ENCODE data around the gene CCDC116.
"Not testable (repeated sequence)": the region's sequence is repeated elsewhere in the genome, so short reads cannot be mapped to it uniquely, and the experiment has no call there.

CCDC116 gene

DNA sequence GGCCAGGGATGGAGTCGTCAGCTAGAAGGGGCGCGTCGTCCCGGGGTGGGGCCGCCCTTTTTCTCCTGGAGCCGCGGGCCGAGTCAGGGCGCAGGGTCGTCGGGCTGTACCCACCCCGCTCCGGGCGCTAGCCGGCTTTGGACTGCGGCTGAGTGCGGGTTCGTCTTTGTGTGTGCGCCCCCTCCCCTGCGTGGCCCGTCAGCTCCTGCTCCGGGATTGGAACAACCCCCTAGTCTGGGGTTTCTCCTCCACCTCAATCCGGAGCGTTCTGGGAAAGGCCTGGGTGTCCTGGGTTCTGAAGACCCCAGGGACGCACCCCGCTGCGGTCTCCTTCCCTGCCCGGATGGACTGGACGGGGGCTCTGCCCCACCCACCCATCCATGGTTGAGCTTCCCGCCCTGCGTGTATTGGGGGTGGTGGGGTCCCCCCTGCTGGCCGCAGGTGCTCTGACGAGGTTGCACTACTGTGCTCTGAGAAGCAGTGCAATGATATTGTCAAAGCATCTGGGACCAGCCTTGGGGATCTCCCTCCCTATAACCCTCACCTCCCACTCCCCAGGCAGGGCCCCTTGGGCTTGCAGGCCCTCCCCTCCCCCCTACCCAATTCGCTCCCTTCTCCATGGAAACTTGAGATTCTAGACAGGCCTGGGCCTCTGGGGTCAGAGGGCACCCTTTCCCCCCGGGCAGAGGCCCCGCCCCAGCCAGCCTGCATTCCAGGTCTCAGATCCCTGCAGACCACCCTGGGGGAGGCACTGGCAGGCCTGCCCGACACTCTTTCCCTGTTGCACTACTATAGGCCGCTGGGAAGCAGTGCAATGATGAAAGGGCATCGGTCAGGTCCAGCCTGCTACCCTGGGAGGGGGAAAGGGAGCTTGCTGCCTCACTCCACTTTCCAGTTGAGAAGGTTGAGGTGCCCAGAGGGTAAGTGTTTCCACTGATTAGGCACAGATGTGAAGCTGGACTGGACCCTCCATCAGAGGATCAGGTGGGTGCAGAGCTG lies 20.3 kb downstream of the CCDC116 start:
- no peak for DNase-seq

DNA sequence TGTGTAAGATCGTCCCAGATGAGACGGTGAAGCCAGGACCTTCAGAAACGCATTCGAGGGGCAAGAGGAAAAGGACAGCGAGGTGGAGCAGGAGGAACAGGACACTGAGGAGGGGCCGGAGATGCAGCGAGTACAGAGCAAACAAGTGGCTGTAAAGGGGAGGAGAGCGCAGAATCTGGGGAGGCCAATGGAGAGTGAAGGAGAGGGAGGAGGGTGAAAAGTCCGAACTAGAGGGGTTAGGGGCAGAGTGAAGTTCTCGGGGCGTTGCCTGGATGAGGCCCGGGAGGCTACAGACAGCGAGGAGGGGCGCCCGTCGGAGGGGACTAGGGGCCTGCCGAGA lies 24.4 kb downstream of the CCDC116 start:
- DNase-seq: no peak

- DNase-seq: peak; percentile 77 to 88
These were observed 24.9 kb downstream of the CCDC116 start for GRCh38 chr22:21657360-21658032.

GRCh38 chr22:21659864-21660525 lies 27.4 kb downstream of the CCDC116 start:
- DNase-seq: no peak

- DNase-seq: no peak
These were observed 28.3 kb downstream of the CCDC116 start for GRCh38 chr22:21660904-21661303.

GRCh38 chr22:21661991-21662390 lies 29.4 kb downstream of the CCDC116 start:
- DNase-seq: no peak

DNA sequence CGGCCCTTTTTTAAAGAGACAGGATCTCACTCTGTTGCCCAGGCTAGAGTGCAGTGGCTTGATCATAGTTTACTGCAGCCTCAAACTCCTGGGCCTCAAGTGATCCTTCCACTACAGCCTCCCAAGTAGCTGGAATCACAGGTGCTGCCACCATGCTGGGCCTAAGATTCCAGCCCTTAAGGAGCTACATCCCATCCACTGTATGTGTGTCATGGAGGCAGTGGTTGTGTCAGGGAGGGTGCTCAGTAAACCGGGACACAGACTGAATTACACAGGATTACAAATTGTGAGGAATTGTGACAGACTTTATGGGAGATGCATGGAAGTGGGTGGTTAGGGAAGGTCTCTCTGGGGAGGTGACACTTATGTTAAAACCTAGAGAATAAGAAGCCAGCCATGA lies 31.2 kb downstream of the CCDC116 start:
- DNase-seq: no peak

GRCh38 chr22:21665047-21665851 lies 32.7 kb downstream of the CCDC116 start:
- DNase-seq: no peak

GRCh38 chr22:21666786-21667185 lies 34.2 kb downstream of the CCDC116 start:
- DNase-seq: no peak

DNA sequence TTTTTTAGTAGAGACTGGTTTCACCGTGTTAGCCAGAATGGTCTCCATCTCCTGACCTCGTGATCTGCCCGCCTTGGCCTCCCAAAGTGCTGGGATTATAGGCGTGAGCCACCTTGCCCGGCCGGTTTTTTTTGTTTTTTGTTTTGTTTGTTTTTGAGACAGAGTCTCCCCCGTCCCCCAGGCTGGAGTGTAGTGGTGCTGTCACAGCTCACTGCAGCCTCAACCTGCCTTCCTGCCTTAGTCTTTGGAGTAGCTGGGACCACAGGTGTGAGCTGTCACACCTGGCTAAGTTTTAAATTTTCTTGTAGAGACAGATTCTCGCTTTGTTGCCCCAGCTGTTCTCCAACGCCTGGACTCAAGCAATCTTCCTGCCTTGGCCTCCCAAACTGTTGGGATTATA lies 36.5 kb downstream of the CCDC116 start:
- no peak for DNase-seq

DNA sequence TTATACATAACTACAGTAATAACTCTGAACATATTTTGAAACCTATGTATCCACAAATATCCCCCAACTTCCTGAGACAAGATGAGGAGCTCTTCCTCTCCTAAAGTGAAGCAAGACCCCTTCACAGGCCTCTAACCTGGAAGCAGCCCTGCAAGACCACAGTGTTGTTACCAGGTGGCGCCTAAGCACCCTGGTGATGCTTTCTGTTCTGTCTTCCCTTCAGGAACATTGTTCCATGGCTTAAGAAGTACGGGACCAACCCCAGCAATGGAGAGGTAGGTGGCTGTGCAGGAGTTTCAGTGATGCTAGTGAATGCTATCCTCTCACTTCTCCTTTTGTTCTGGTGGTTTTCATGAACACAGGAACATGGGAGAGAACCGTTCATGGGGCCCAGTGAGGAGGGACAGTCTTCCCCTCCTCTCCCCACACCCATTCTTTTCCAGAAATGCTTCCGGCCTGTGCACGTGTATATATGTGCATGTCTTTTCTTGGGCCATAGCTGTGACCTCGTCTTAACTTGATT lies 39.6 kb downstream of the CCDC116 start:
- no peak for DNase-seq

GRCh38 chr22:21673534-21674321 lies 41.2 kb downstream of the CCDC116 start:
- DNase-seq: no peak

GRCh38 chr22:21674638-21675245 lies 42.2 kb downstream of the CCDC116 start:
- DNase-seq: no peak

DNA sequence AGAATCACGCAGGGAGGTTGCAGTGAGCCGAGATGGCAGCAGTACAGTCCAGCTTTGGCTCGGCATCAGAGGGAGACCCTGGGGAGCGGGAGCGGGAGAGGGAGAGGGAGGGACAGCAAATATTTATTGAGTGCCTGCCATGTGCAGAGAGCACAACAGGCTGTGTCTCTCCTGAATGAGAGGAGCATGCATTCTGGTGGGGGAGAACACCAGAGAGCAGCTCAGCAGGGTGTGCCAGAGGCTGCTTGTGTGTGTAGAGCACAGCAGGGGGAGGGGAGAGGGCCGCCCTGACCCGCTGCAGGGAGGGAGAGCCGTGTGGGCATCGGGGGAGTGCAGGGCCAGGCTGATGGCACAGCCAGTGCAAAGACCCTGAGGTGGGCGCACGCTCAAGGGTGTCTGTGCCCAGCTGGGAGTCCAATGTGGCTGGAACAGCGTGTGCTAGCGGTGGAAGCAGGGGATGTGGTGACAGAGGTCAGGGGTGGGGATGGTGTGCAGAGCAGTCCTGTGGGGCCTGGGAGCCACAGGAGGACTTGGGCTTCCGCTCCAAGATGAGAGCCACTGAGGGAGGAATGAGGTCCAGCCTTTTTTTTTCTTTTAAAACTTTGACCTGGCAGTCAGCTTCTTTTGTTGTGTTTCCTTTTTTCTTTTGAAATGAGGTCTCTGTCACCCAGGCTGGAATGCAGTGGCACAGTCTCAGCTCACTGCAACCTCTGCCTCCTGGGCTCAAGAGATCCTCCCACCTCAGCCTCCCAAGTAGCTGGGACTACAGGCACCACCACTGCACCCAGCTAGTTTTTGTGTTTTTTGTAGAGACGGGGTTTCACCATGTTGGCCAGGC lies 45.3 kb downstream of the CCDC116 start:
- DNase-seq: no peak

DNA sequence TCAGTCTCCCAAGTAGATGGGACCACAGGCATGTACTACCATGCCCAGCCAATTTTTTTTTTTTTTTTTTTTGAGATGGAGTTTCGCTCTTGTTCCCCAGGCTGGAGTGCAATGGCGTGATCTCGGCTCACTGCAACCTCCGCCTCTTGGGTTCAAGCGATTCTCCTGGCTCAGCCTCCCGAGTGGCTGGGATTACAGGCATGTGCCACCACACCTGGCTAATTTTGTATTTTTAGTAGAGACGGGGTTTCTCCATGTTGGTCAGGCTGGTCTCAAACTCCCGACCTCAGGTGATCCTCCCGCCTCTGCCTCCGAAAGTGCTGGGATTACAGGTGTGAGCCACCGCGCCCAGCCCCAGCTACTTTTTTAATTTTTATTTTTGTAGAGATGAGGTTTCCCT lies 46.3 kb downstream of the CCDC116 start:
- DNase-seq: not testable (repeated sequence)

DNA sequence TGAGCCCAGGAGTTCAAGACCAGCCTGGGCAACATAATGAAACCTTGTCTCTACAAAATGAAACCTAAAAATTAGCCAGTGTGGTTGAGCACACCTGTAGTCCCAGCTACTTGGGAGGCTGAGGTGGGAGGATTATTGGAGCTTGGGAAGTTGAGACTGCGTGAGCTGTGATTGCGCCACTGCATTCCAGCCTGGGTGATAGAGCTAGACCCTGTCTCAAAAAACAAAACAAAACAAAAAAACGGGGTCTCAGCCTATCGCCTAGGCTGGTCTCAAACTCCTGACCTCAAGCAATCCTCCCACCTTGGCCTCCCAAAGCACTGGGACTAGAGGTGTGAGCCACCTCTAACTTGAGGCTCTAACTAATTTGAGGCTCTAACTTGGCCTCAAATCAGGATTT lies 46.8 kb downstream of the CCDC116 start:
- no peak for DNase-seq

DNA sequence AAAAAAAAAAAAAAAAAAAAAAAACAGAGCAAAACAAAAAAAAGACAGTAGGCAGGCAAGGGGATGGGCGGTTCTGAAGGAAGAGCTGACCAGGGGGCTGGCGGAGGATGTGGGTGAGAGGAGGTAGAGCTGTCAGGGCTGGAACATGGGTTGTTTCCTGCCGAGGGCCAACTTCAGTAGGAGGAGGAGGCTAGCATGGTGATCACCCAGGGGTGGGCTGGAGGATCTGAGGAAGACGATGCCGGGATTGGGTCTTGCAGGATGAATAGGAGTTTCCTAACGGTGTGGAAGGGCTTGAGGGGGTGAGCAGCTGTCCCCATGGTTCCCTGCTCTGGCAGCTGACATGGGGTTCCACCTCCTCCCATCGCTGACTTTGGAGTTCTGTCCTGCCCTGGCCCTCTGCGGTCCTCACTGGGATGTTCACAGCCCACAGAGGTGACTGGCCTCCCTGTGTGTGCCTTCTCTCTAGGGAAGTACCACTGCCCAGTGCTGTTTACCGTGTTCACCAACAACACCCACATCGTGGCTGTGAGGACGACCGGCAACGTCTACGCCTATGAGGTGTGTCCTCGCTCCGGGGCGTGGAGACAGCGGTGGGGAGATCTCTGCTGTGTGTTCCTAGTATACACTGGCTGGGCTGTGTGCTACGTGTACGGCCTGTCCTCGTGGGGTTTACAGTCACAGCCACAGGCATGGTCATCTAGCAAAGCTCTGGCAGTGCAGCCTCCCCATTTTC lies 48.4 kb downstream of the CCDC116 start:
- DNase-seq: no peak

GRCh38 chr22:21681566-21682370 lies 49.2 kb downstream of the CCDC116 start:
- no peak for DNase-seq
